Hematopoietic multipotent progenitor cell treated with erythropoietin and hydrocortisone succinate and interleukin-3 and kit ligand, for 6 days (in vitro differentiated cells): Measurements from ENCODE around the gene FHIT.

Experiments used
- DNase-seq: peaks from one replicate; pipeline ENCODE4 v3.0.0-alpha.2; 2015

Gene FHIT

GRCh38 chr3:60010781-60011180 is 1240.5 kb downstream of the FHIT start:
- DNase-seq, result peak; percentile 24

GRCh38 chr3:60009931-60010478 is 1241.2 kb downstream of the FHIT start:
- DNase-seq, result no peak

- DNase-seq, result no peak
Observed at GRCh38 chr3:60001369-60001768, 1249.9 kb downstream of the FHIT start.

DNA sequence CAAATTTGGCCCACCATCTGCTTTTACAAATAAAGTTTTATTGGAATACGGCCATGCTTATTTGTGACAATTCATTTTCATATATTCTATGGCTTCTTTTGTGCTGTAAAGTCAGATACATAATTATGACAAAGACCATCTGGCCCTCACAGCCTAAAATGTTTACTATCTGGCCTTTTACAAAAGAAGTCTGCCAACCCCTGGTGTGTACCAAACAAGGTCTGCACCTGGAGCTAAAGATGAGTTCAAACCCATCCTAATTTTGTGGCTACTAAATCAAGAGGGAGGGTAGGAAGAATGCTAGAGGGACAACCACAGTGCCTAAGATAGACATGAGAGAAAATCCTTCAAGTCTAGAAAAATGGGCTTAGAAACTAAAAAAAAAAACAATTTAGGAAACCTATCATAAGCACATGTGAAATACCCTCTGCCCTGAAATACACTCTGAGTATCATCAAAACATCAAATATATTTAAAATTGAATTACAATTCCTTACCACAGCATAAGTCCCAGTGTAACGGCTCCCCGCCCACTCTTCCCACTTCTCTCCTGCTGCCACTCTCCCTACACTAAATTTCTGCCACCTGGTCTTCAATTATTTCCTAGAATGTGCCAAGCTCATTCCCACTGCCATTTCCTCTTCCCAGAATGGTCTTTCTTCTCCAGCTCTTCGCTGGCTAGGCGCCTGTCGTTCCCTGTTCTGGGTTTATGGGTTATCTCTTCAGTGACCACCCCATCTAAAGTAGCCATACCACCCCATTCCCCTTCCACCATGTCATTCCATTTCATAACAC is 1250.7 kb downstream of the FHIT start:
- no peak for DNase-seq

- DNase-seq, result no peak
Observed at GRCh38 chr3:59998058-59998457, 1253.2 kb downstream of the FHIT start.

DNA sequence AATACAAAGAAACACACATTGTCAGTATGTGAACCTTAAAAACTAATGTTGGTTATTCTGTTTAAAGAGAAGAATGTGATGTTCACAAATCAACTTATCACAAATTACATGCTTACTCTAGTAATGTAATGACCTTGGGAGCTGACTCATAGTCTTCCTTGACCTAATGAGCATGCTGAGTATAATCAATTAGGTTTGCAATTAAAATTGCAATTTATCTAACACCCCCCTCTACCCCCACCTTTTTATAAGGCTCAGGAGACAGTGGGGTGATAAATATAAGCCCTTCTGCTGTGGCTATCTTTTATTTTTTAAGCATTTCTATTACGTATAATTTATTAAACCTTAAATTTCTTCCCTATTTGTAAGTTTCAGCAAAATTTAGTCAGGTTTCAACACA is 1253.7 kb downstream of the FHIT start:
- DNase-seq, result no peak

GRCh38 chr3:59996056-59996455 is 1255.2 kb downstream of the FHIT start:
- no peak for DNase-seq

- DNase-seq, result no peak
Observed at GRCh38 chr3:59995563-59995962, 1255.7 kb downstream of the FHIT start.

- no peak for DNase-seq
Observed at GRCh38 chr3:59994732-59995304, 1256.4 kb downstream of the FHIT start.

- no peak for DNase-seq
Observed at GRCh38 chr3:59992578-59992977, 1258.7 kb downstream of the FHIT start.

GRCh38 chr3:59990915-59991314 is 1260.3 kb downstream of the FHIT start:
- DNase-seq, result no peak

DNA sequence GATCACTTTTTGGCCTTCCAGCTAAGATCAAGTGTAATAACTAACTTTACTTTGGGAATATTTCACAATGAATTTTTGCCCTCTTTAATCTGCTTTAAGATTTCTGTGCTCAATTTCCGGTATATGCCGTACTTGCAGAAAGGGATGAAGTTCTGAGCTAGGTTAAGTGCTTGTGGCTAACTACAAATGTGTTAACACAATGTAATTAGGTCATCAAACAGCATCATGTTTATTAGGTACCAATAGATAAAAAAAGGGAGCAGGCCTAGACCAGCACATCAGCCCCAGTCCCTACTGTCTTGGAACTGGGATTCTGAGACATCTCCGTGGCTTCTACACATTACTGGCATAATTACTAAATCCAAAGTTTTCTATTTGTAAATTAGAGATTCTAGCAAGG is 1268.7 kb downstream of the FHIT start:
- DNase-seq, result no peak

DNA sequence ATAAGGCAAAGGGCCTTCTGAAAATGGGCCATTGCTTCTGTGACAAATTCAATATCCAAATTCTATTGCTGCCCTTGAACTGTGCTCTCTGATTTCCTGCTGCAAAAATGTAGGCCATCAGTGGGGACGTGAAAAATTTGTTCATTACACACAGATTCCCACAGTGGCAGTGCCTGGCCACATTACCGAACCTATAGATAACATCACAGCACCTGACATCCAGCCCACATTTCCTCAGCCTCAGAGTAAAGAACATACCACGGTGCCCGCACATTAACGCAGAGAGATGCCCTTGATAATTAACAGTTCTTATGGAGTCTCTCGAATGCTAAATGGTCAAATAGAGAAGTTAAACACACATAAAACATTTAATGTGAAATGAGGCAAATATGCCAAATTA is 1269.9 kb downstream of the FHIT start:
- DNase-seq, result no peak

DNA sequence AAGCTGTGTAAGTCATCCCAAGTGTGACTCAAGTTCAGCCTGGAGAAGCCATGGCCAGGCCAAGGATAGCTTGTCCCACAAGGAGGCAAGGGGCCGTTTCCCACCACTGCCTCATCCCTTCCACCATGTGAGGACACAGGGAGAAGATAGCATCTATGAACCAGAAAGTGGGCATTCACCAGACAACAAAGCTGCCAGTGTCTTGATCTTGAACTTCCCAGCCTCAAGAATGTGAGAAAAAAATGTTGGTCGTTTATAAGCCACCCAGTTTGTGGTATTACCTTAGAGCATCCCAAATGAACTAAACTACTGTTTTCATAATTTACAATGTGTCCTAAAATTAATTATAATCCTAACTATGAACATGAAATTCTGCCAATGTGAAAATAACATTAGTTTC is 1270.7 kb downstream of the FHIT start:
- DNase-seq, result no peak

DNA sequence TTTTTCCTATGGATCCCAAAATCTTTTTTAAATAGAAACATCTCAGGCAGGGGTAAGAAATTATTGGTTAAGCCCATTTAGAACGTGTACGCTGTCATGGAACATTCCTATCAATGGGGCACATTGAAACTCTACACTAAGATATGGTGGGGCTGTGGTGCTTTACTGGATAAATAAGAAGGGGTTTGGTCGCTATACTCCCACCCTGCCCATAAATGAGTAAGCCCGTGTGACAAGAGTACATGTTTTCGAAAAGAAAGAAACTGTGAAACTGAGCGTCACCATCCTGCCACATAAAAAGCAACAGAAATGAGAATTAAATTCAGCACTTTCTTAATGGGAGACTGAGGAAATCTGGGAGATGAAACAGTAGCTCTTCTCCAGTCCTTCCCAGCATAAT is 1271.7 kb downstream of the FHIT start:
- DNase-seq, result no peak

GRCh38 chr3:59978979-59979378 is 1272.3 kb downstream of the FHIT start:
- no peak for DNase-seq

GRCh38 chr3:59970796-59971195 is 1280.5 kb downstream of the FHIT start:
- DNase-seq, result no peak

- DNase-seq, result no peak
Observed at GRCh38 chr3:59970376-59970775, 1280.9 kb downstream of the FHIT start.

DNA sequence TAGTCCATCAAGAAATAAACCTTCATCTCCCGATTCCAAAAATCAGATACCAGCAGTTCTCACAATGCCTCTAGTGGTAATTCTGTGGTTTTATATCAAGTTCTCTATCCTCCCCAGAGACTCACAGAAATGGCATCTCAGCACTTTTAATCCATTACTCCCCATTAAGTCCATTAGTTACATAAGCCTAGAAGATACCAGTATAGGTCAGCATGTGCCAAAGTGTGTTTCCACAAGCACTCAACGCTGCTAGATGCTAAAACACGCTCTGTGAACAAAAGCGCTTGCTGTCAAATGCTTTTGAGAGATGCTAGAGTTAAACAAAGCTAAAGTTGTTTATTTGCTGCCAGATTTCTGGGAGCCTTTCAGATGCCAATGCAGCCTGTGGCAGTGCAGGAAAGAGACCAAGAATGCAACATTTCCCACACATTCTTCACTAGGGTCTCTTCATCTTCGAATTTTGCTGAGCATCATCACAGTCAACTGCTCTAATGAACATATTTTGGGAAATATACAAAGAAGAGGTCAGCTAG is 1282.7 kb downstream of the FHIT start:
- DNase-seq, result no peak

GRCh38 chr3:59963676-59964075 is 1287.6 kb downstream of the FHIT start:
- no peak for DNase-seq

DNA sequence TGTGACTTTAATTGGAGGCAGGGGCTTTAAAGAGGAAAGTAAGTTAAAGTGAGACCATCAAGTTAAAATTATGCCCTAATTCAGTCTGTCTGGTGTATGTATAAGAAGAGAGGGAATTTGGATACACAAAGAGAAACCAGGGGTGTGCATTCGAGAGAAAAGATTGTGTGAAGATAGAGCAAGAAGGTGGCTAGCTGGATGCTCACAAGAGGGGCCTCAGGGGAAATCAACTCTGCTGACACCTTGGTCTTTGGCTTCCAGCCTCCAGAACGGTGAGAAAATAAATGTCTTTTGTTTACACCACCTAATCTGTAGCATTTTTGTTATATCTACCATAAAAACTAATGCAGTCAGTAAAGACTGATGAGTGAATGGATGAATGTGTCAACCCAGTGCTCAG is 1294.1 kb downstream of the FHIT start:
- DNase-seq, result no peak

GRCh38 chr3:59953104-59953503 is 1298.1 kb downstream of the FHIT start:
- DNase-seq, result no peak

GRCh38 chr3:59949311-59949710 is 1301.9 kb downstream of the FHIT start:
- no peak for DNase-seq

DNA sequence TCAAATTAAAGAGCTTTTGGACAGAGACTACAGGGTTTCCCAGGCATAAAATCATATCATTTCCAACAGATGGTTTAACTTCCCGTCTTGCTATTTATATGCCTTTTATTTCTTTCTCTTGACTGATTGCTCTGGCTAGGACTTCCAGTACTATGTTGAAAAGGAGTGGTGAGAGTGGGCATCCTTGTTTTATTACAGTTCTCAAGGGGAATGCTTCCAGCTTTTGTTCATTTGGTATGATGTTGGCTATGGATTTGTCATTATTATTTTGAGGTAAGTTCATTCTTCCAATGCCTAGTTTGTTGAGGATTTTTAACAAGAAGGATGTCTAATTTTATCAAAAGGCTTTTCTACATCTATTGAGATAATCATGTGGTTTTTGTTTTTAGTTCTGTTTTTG is 1304.9 kb downstream of the FHIT start:
- no peak for DNase-seq
